Measurements from ENCODE around the gene PPIA. TPM values are rescaled to one million over a fixed set of nuclear protein-coding genes. Genes with fewer than 3 reads are reported as not detected.

The PPIA gene
- total RNA-seq, 1 experiment from 2014 or later: 2,836 TPM

- intact Hi-C loops (cut with micrococcal nuclease): loop anchor here (2.0 to 5.0 kb wide), 2 partner anchors 50 to 259 kb away; partner anchors contain the start of gene PPIA
- Histone ChIP-seq H3K36me3 (ENCODE audit: control insufficient read depth in 1 of 2, insufficient read depth in 2 of 2, low read length in 2 of 2) (peaks cover 0 to 2% of the 10 kb centered on the region in 2 experiments; a peak in 2 of 4 replicates), H2AFZ (ENCODE audit: low read depth, low read length, poor library complexity, severe bottlenecking) (no peak overlapping the region), H3K9me3 (ENCODE audit: control insufficient read depth in 1 of 2, insufficient read depth in 1 of 2, low read depth in 1 of 2, low read length in 2 of 2) (no peaks in the 10 kb centered on the region), H3K9me2 (ENCODE audit: insufficient read depth) (no peaks in the 10 kb centered on the region), H3K27ac (ENCODE audit: low read depth, low read length) (peak overlapping the region; percentile 81), H3K4me1 (ENCODE audit: control insufficient read depth in 1 of 2, insufficient read depth in 2 of 2, low read length in 2 of 2) (peaks cover 5 to 24% of the 10 kb centered on the region in 2 experiments; a peak in 3 of 4 replicates), H3K27me3 (ENCODE audit: insufficient read depth, low read length) (no peaks in the 10 kb centered on the region), H3K9ac (ENCODE audit: low read length) (peak overlapping the region; percentile 89), H3K4me3 (replicated peaks in 1 of 2; ENCODE audit: low read depth in 1 of 2, low read length in 2 of 2) (peak overlapping the region; percentile 84 to 97), H3K4me2 (ENCODE audit: low read length) (peak overlapping the region; percentile 77), H3K79me2 (ENCODE audit: insufficient read depth, low read length) (peaks cover 51% of the 10 kb centered on the region), H4K20me1 (ENCODE audit: insufficient read depth) (peaks cover 11% of the 10 kb centered on the region; the same call in 1 of the 2 replicates)
- RAD21 ChIA-PET (ENCODE audit: low non-redundant PET in 1 of 2, low total read pairs in 2 of 2, uncharacterized antibody in 2 of 2, unreplicated experiment in 2 of 2): interaction anchor here in 1 of 2 experiments (1.0 kb wide), 1 partner anchor 289 kb away, joined by 3 read pairs; no protein-coding TSS in a partner anchor
- BruUV-seq (replicated peaks): TSS peak; percentile 57
- ATAC-seq (peak; percentile 76), DNase-seq (ENCODE audit: low read depth, low spot score) (peak; percentile 51)
- peak; percentile 77; the same call in 1 of the 2 replicates for TF ChIP-seq ZFX (IDR thresholded peaks at IDR 0.05)
- TF ChIP-seq CTCF (IDR thresholded peaks at IDR 0.05 in 2 of 3, conservative IDR thresholded peaks at IDR 0.05 in 1 of 3; ENCODE audit: borderline replicate concordance in 1 of 3, insufficient read depth in 1 of 3, low read depth in 2 of 3, low read length in 2 of 3): peak; percentile 61 to 85 (median 76)
- TF ChIP-seq RAD21 (IDR thresholded peaks at IDR 0.05; ENCODE audit: low read depth): peak; percentile 90
- no peak for TF ChIP-seq EZH2phosphoT487 (IDR thresholded peaks at IDR 0.05; ENCODE audit: borderline replicate concordance)
- TF ChIP-seq, protein P1, sequence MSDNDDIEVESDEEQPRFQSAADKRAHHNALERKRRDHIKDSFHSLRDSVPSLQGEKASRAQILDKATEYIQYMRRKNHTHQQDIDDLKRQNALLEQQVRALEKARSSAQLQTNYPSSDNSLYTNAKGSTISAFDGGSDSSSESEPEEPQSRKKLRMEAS (IDR thresholded peaks at IDR 0.05): peak; percentile 55
- peak; percentile 53 for TF ChIP-seq POLR2AphosphoS5 (IDR thresholded peaks at IDR 0.05; ENCODE audit: low read depth, low read length)
- CTCF ChIA-PET: interaction anchor here (0.6 to 2.3 kb wide), 13 partner anchors 9 to 499 kb away, joined by 3 to 8 read pairs (median 4); partner anchors contain the start of gene DDX56
- POLR2A ChIA-PET: interaction anchor here (0.6 to 1.6 kb wide), 12 partner anchors 9 to 272 kb away, joined by 3 to 6 read pairs (median 4); partner anchors contain the start of genes OGDH and PURB
These were observed 51.0 kb downstream of the PPIA start for GRCh38 chr7:44847509-44847919.

Data from HCT116 (cell line).